A549 (cell line): ENCODE results near the gene SLC1A4. TPM values are rescaled to one million over a fixed set of nuclear protein-coding genes. Genes with fewer than 3 reads are reported as not detected.
A peak's percentile ranks its signal among the peaks of the same experiment; 100 is the strongest.

Source experiments
- ATAC-seq, 2 experiments: fragments of 200-7000 bp in 1 of 2; fragments of >200 bp in 1 of 2; cut with Nextera tagmentation in 1 of 2; cut with Tn5 transposase in 1 of 2; 3 replicates each; pipeline versions ENCODE4 v1.8.0 to v1.9.1; 2018 to 2020; ENCODE audit warnings: mild to moderate bottlenecking in 1 of 2, moderate library complexity in 1 of 2
- CTCF ChIA-PET: fragments of 300-600 bp; sonication (Branson Sonifier 250); formaldehyde crosslinking; extraction: SDS; loops from one replicate; lab custom pipeline; 2021; ENCODE audit warnings: antibody characterized with exemption, inconsistent platforms; lab: Yijun Ruan, JAX
- POLR2A ChIA-PET: fragments of 350-600 bp; formaldehyde crosslinking; extraction: SDS; loops from one replicate; lab custom pipeline; 2021; ENCODE audit warnings: antibody characterized with exemption, inconsistent platforms; lab: Yijun Ruan, JAX
- DNase-seq, 2 experiments: peaks; one replicate each; pipeline versions ENCODE4 v3.0.0 to v3.0.0-alpha.2; 2011 to 2016; ENCODE audit warnings: low read depth in 1 of 2, low spot score in 1 of 2
- FAIRE-seq: peaks from 2 replicates; lab custom pipeline; 2011; peaks lifted over from hg19 to GRCh38; lab: Jason Lieb, UNC
- H3K27ac ChIP-seq, 2 experiments: fragments of >200 bp; sonication (Bioruptor Twin); formaldehyde crosslinking; 3 replicates each; pipeline ENCODE4 v1.5.1; 2016 to 2017
- H3K4me1 ChIP-seq: fragments of >200 bp; sonication (Bioruptor Twin); formaldehyde crosslinking; 3 replicates; pipeline ENCODE4 v1.6.1; 2016
- H3K4me2 ChIP-seq: fragments of >200 bp; sonication (Bioruptor Twin); formaldehyde crosslinking; 3 replicates; pipeline ENCODE4 v1.6.1; 2016
- H3K4me3 ChIP-seq: fragments of >200 bp; sonication (Bioruptor Twin); formaldehyde crosslinking; 3 replicates; pipeline ENCODE4 v1.5.1; 2016
- H3K9me3 ChIP-seq: fragments of >200 bp; sonication (Bioruptor Twin); formaldehyde crosslinking; 3 replicates; pipeline ENCODE4 v1.6.1; 2016
- CEBPB ChIP-seq, 2 experiments: fragments of >200 bp in 1 of 2; sonication (Bioruptor Twin) in 1 of 2; formaldehyde crosslinking in 1 of 2; IDR thresholded peaks; 2 replicates each; pipeline ENCODE4 v1.6.1; 2012 to 2016
- CHD2 ChIP-seq: fragments of 150-350 bp; IDR thresholded peaks from 2 replicates; pipeline ENCODE4 v1.6.1; 2014; ENCODE audit warnings: low read length; ENCODE audit not compliant: partially characterized antibody
- EHMT2 ChIP-seq: fragments of 200-600 bp; sonication (generic); IDR thresholded peaks from 2 replicates; pipeline ENCODE4 v1.6.1; 2016; ENCODE audit warnings: antibody characterized with exemption, low read depth, mild to moderate bottlenecking, moderate library complexity
- FOSB ChIP-seq: fragments of 250-450 bp; sonication (Bioruptor Pico); IDR thresholded peaks from 2 replicates; pipeline ENCODE4 v1.5.0; 2020; ENCODE audit warnings: mild to moderate bottlenecking, moderate library complexity
- HDAC2 ChIP-seq: fragments of 200-600 bp; sonication (generic); IDR thresholded peaks from 2 replicates; pipeline ENCODE4 v1.6.1; 2016
- HEYL ChIP-seq: fragments of 250-450 bp; sonication (Bioruptor Pico); IDR thresholded peaks from 2 replicates; pipeline ENCODE4 v1.8.0; 2021; ENCODE audit warnings: mild to moderate bottlenecking, moderate library complexity
- HOXA7 ChIP-seq: fragments of 250-450 bp; sonication (Bioruptor Pico); IDR thresholded peaks from 2 replicates; pipeline ENCODE4 v1.5.0; 2020; ENCODE audit warnings: mild to moderate bottlenecking, moderate library complexity
- HOXB13 ChIP-seq: fragments of 250-450 bp; sonication (Bioruptor Pico); IDR thresholded peaks from 2 replicates; pipeline ENCODE4 v1.5.0; 2020; ENCODE audit warnings: low read depth, mild to moderate bottlenecking, moderate library complexity
- JUN ChIP-seq, 2 experiments: fragments of >200 bp; sonication (Bioruptor Twin); formaldehyde crosslinking; IDR thresholded peaks; 2 replicates in 1 of 2; 3 replicates in 1 of 2; pipeline ENCODE4 v1.6.1; 2016 to 2017
- KDM5A ChIP-seq: fragments of 200-600 bp; sonication (generic); IDR thresholded peaks from 2 replicates; pipeline ENCODE4 v1.6.1; 2016; ENCODE audit warnings: antibody characterized with exemption, mild to moderate bottlenecking
- MYC ChIP-seq: IDR thresholded peaks from 2 replicates; pipeline ENCODE4 v1.6.1; 2012; ENCODE audit warnings: mild to moderate bottlenecking, inconsistent platforms, low read length, improper control_type of control experiment, borderline replicate concordance
- NR3C1 ChIP-seq: fragments of >200 bp; sonication (Bioruptor Twin); formaldehyde crosslinking; IDR thresholded peaks from 3 replicates; pipeline ENCODE4 v1.6.1; 2017
- PBX3 ChIP-seq: IDR thresholded peaks from 2 replicates; pipeline ENCODE4 v1.6.1; 2012
- PHF8 ChIP-seq: fragments of 200-600 bp; sonication (generic); IDR thresholded peaks from 2 replicates; pipeline ENCODE4 v1.6.1; 2016; ENCODE audit warnings: low read depth, mild to moderate bottlenecking, antibody characterized with exemption, moderate library complexity, borderline replicate concordance
- POLR2A ChIP-seq: IDR thresholded peaks from 2 replicates; pipeline ENCODE4 v1.6.1; 2012; ENCODE audit warnings: mild to moderate bottlenecking, low read length
- RFX5 ChIP-seq: fragments of 450-650 bp; IDR thresholded peaks from 2 replicates; pipeline ENCODE4 v1.7.1; 2014; ENCODE audit warnings: antibody characterized with exemption, mild to moderate bottlenecking, moderate library complexity
- TP53 ChIP-seq: fragments of 250-450 bp; sonication (Bioruptor Pico); IDR thresholded peaks from 2 replicates; pipeline ENCODE4 v1.5.0; 2021; ENCODE audit warnings: mild to moderate bottlenecking, moderate library complexity
- WGBS: methylation state at CpG from one replicate; pipeline ENCODE4 v1.1.6; 2017; ENCODE audit errors: missing lambda C conversion rate; 5-methylcytosine and 5-hydroxymethylcytosine counted together
- polyA plus RNA-seq, 4 experiments: library from polyadenylated mRNA; depleted of rRNA in 3 of 4; stranded (reverse); fragments of >200 nt; fragmentation: RNase III in 1 of 4; extraction: RNeasy Plus Mini Kit Qiagen cat#74134 plus additional on column Dnase treatment in 1 of 4; gene quantifications; 2 replicates in 3 of 4; 3 replicates in 1 of 4; pipeline ENCODE4 v1.2.3, GENCODE V29; 2011 to 2017
- TF ChIP-seq, protein P1 (sequence below): IDR thresholded peaks from 2 replicates; pipeline ENCODE4 v1.6.1; 2012
- TF ChIP-seq, protein P2 (sequence below): fragments of >200 bp; sonication (Bioruptor Twin); formaldehyde crosslinking; IDR thresholded peaks from 3 replicates; pipeline ENCODE4 v1.5.1; 2016

Gene SLC1A4
- polyA plus RNA-seq, 2 of the 4 experiments (the other 2 are of a cell fraction) = 9.1 to 26.4 TPM

GRCh38 chr2:65023742-65024141 lies 34.5 kb downstream of the SLC1A4 start (continued):
- TF ChIP-seq FOSB (CRISPR knock-in tag) = no peak
- no peak for TF ChIP-seq TP53 (CRISPR knock-in tag)
- TF ChIP-seq HOXB13 (CRISPR knock-in tag) = no peak
- no peak for TF ChIP-seq EHMT2
- TF ChIP-seq, all 56 proteins: peak for 0

DNA sequence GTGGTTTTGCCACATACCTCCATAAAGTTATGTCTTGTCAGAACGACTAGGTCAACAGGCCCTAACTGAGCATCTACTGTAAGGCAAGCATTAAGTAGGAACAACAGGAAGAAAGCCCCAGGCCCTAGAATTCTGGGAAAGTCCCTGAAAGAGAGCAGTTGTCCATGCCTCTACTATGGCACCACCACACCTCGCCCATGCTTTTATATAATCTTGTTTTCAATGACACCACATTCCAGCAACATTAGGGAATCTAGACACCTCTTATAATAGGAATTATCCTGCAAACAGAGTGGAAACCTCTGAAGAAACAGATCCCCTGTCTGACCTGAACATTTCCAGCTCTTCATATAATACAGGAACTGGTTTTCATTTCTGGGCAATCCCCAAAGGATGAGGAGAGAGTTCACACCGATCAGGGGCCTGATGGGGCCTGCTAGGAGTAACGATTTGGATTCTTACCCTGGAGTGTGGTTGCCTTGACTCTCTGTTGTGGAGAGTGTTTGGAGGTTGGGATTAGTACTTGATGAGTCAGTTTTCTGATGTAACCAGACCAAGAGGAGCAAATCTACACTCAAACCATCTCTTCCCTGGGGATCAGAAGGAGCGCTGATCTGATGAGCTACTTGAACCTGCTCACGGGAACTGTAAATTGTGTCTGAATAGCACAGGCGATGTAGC lies 35.1 kb downstream of the SLC1A4 start:
- no peak overlapping the region for H3K4me3 ChIP-seq
- no peak for FAIRE-seq
- H3K4me1 ChIP-seq = peaks cover 20% of the 10 kb centered on the region
- TF ChIP-seq NR3C1 = no peak
- peak overlapping the region; percentile 39 to 76; a peak in 5 of 6 replicates for H3K27ac ChIP-seq
- peak in 1 of 2 experiments; percentile 29 for DNase-seq
- 61% methylated on average over 7 of the region's 7 CpGs for WGBS
- no peaks in the 10 kb centered on the region for H3K9me3 ChIP-seq
- ChIA-PET POLR2A (no interaction called here), CTCF (interaction anchor here (1.0 to 5.8 kb wide), 4 partner anchors 8 to 106 kb away, joined by 3 to 39 read pairs (median 4); no protein-coding TSS in a partner anchor)
- peak overlapping the region; percentile 20 for H3K4me2 ChIP-seq
- ATAC-seq = peak; percentile 48 to 56; a peak in 5 of 6 replicates

DNA sequence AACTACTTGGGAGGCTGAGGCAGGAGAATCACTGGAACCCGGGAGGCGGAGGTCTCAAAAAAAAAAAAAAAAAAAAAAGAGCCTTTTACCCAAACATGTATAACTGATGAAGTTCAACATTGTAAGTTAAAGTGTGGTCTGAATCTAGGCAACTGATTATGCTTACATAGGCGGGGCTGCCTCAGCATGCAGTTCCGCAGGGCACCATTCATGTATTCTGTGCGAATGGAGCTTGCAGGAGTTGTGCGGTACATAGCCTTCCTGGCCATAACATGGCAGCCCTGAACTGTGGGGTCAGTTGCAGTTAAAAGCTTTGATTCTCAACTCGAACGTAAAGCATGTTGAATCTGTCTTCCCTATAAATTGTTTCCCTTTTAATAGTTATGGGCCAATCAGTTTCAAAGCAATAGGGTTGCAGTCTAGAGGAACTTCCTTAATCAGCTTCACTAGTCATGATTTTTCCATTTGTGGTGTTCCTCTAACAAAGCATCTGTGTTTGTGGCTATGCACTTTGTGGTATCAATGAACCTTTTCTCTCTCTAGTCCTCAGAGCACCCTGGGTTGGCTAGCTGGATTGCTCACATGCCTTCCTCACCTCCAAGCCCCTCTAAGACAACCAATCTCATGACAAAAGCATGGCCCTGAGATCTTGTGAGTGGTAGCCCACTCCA lies 36.4 kb downstream of the SLC1A4 start:
- DNase-seq (no peak), ATAC-seq (no peak), FAIRE-seq (no peak)
- WGBS = 92% methylated on average over 8 of the region's 8 CpGs
- Histone ChIP-seq H3K4me1 (peaks cover 20% of the 10 kb centered on the region), H3K9me3 (no peaks in the 10 kb centered on the region), H3K4me3 (no peak overlapping the region), H3K4me2 (peak overlapping the region; percentile 15; the same call in 2 of the 3 replicates), H3K27ac (peak overlapping the region in 1 of 2 experiments; percentile 20; a peak in 1 of 6 replicates)
- TF ChIP-seq TP53 (CRISPR knock-in tag) = no peak
- TF ChIP-seq HEYL (CRISPR knock-in tag) = no peak
- TF ChIP-seq CHD2 = no peak
- TF ChIP-seq CEBPB (IDR thresholded peaks at IDR 0.05) = no peak
- no peak for TF ChIP-seq JUN (IDR thresholded peaks at IDR 0.05)
- TF ChIP-seq, protein P1, sequence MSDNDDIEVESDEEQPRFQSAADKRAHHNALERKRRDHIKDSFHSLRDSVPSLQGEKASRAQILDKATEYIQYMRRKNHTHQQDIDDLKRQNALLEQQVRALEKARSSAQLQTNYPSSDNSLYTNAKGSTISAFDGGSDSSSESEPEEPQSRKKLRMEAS = no peak
- no peak for TF ChIP-seq PHF8
- no peak for TF ChIP-seq PBX3
- TF ChIP-seq KDM5A = no peak
- no peak for TF ChIP-seq HOXA7 (CRISPR knock-in tag)
- no peak for TF ChIP-seq RFX5
- TF ChIP-seq HDAC2 = no peak
- TF ChIP-seq POLR2A = no peak
- no peak for TF ChIP-seq MYC
- TF ChIP-seq, protein P2, sequence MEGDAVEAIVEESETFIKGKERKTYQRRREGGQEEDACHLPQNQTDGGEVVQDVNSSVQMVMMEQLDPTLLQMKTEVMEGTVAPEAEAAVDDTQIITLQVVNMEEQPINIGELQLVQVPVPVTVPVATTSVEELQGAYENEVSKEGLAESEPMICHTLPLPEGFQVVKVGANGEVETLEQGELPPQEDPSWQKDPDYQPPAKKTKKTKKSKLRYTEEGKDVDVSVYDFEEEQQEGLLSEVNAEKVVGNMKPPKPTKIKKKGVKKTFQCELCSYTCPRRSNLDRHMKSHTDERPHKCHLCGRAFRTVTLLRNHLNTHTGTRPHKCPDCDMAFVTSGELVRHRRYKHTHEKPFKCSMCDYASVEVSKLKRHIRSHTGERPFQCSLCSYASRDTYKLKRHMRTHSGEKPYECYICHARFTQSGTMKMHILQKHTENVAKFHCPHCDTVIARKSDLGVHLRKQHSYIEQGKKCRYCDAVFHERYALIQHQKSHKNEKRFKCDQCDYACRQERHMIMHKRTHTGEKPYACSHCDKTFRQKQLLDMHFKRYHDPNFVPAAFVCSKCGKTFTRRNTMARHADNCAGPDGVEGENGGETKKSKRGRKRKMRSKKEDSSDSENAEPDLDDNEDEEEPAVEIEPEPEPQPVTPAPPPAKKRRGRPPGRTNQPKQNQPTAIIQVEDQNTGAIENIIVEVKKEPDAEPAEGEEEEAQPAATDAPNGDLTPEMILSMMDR = no peak
- TF ChIP-seq HOXB13 (CRISPR knock-in tag) = no peak
- ChIA-PET POLR2A (no interaction called here), CTCF (interaction anchor here (0.6 to 5.8 kb wide), 9 partner anchors 7 to 108 kb away, joined by 3 to 39 read pairs (median 3); no protein-coding TSS in a partner anchor)
